ENCODE results near the gene SLC25A5. TPM values are rescaled to one million over a fixed set of nuclear protein-coding genes. Genes with fewer than 3 reads are reported as not detected.
A peak's percentile ranks its signal among the peaks of the same experiment; 100 is the strongest.
"Not testable (repeated sequence)": the region's sequence is repeated elsewhere in the genome, so short reads cannot be mapped to it uniquely, and the experiment has no call there.

The SLC25A5 gene
- total RNA-seq, 1 donor from 2014 or later = 195 TPM

GRCh38 chrX:119503484-119503861 is 35.2 kb downstream of the SLC25A5 start:
- DNase-seq (ENCODE audit: low read depth) = peak; percentile 74

- DNase-seq (ENCODE audit: low read depth) = not testable (repeated sequence)
These were observed 36.9 kb downstream of the SLC25A5 start for GRCh38 chrX:119505145-119505544.

- DNase-seq (ENCODE audit: low read depth) = peak; percentile 51
These were observed 37.7 kb downstream of the SLC25A5 start for GRCh38 chrX:119505945-119506344.

- DNase-seq (ENCODE audit: low read depth) = no peak
These were observed 39.0 kb downstream of the SLC25A5 start for GRCh38 chrX:119507206-119507605.

- DNase-seq (ENCODE audit: low read depth) = peak; percentile 56
These were observed 44.0 kb downstream of the SLC25A5 start for GRCh38 chrX:119512146-119512800.

- peak; percentile 49 for DNase-seq (ENCODE audit: low read depth)
These were observed 48.0 kb downstream of the SLC25A5 start for GRCh38 chrX:119516157-119516702.

GRCh38 chrX:119518371-119518770 is 50.1 kb downstream of the SLC25A5 start:
- no peak for DNase-seq (ENCODE audit: low read depth)

Other genes with a start within 250 kb of the SLC25A5 start
- 153 and 259 TPM in 2 replicates for gene PGRMC1, start 232.2 kb upstream of the SLC25A5 start, total RNA-seq
- 18.7 and 24.3 TPM in 2 replicates for gene SLC25A43, start 69.1 kb upstream of the SLC25A5 start, total RNA-seq
- 51.7 and 52.9 TPM in 2 replicates for gene STEEP1, start 97.0 kb downstream of the SLC25A5 start, total RNA-seq
- 38.7 and 68.8 TPM in 2 replicates for gene UBE2A, start 106.1 kb downstream of the SLC25A5 start, total RNA-seq
- gene NKRF, start 138.0 kb downstream of the SLC25A5 start, total RNA-seq = 4.9 and 16.6 TPM in 2 replicates
- 19.4 and 31.5 TPM in 2 replicates for gene SEPTIN6, start 224.7 kb downstream of the SLC25A5 start, total RNA-seq

All from renal cortical epithelial cell (primary cell).